Endothelial cell of umbilical vein (primary cell): ENCODE results near the gene LGALS3BP. TPM values are rescaled to one million over a fixed set of nuclear protein-coding genes. Genes with fewer than 3 reads are reported as not detected.
A peak's percentile ranks its signal among the peaks of the same experiment; 100 is the strongest.

Source experiments
- BruUV-seq: library from RNA; stranded (reverse); fragments of 400-500 nt; replicated peaks from 2 replicates; lab custom pipeline; 2021; lab: Mats Ljungman, UMichigan
- CTCF ChIA-PET: fragments of 300-600, 350-600 bp; sonication (Branson Sonifier 250); formaldehyde crosslinking; loops from one replicate; lab custom pipeline; 2021; ENCODE audit warnings: antibody characterized with exemption, inconsistent platforms; lab: Charles Lee
- POLR2A ChIA-PET: fragments of 300-600, 350-600 bp; sonication (Branson Sonifier 250); formaldehyde crosslinking; loops from one replicate; lab custom pipeline; 2021; ENCODE audit warnings: antibody characterized with exemption, inconsistent platforms; lab: Charles Lee
- DNase-seq: peaks from one replicate; pipeline ENCODE4 v3.0.0-alpha.2; 2011; ENCODE audit warnings: low read depth, low spot score
- FAIRE-seq: peaks from 2 replicates; lab custom pipeline; 2011; peaks lifted over from hg19 to GRCh38; lab: Jason Lieb, UNC
- H2AFZ ChIP-seq: 2 replicates; pipeline ENCODE4 v1.6.0; 2012; ENCODE audit warnings: low read depth, low read length, control low read depth, inconsistent platforms
- H3K27ac ChIP-seq: 2 replicates; pipeline ENCODE4 v1.5.1; 2011; ENCODE audit warnings: low read depth, mild to moderate bottlenecking, control low read depth, low read length, moderate library complexity; ENCODE audit not compliant: insufficient read depth
- H3K27me3 ChIP-seq, 2 experiments: 2 replicates each; pipeline versions ENCODE4 v1.6.0 to v1.6.1; 2011; ENCODE audit warnings: low read length in 2 of 2, mixed read lengths in 1 of 2; ENCODE audit not compliant: control insufficient read depth in 2 of 2, insufficient read depth in 2 of 2
- H3K36me3 ChIP-seq, 2 experiments: 2 replicates in 1 of 2; 3 replicates in 1 of 2; pipeline ENCODE4 v1.5.1; 2011; ENCODE audit warnings: low read length in 2 of 2, mild to moderate bottlenecking in 1 of 2, moderate library complexity in 1 of 2; ENCODE audit not compliant: control insufficient read depth in 2 of 2, insufficient read depth in 2 of 2; ENCODE audit errors: extremely low read depth in 1 of 2
- H3K4me1 ChIP-seq: 3 replicates; pipeline ENCODE4 v1.5.1; 2011; ENCODE audit warnings: mild to moderate bottlenecking, low read length; ENCODE audit not compliant: control insufficient read depth, insufficient read depth; ENCODE audit errors: extremely low read depth
- H3K4me2 ChIP-seq: 2 replicates; pipeline ENCODE4 v1.6.1; 2011; ENCODE audit warnings: low read length, control low read depth, mixed read lengths; ENCODE audit not compliant: insufficient read depth
- H3K4me3 ChIP-seq, 3 experiments: fragments of 200-600 bp in 1 of 3; sonication (generic), shearing (Covaris generic) in 1 of 3; replicated peaks in 1 of 3; 2 replicates each; pipeline ENCODE4 v1.5.1; 2011 to 2016; ENCODE audit warnings: control low read depth in 3 of 3, low read length in 3 of 3, mild to moderate bottlenecking in 2 of 3, inconsistent platforms in 1 of 3, low read depth in 1 of 3, moderate library complexity in 1 of 3; ENCODE audit not compliant: insufficient read depth in 1 of 3
- H3K79me2 ChIP-seq: 2 replicates; pipeline ENCODE4 v1.6.0; 2012; ENCODE audit warnings: low read length, inconsistent platforms; ENCODE audit not compliant: control insufficient read depth, insufficient read depth
- H3K9ac ChIP-seq: replicated peaks from 2 replicates; pipeline ENCODE3; 2011; ENCODE audit warnings: low read length, control low read depth; ENCODE audit not compliant: insufficient read depth; ENCODE audit errors: extremely low read depth
- H3K9me1 ChIP-seq: replicated peaks from 3 replicates; pipeline ENCODE4 v1.6.0; 2011; ENCODE audit warnings: mild to moderate bottlenecking, low read length; ENCODE audit not compliant: control insufficient read depth, insufficient read depth; ENCODE audit errors: extremely low read depth
- H3K9me3 ChIP-seq: replicated peaks from 2 replicates; pipeline ENCODE4 v1.5.1; 2012; ENCODE audit warnings: low read length, inconsistent platforms; ENCODE audit not compliant: control insufficient read depth, insufficient read depth
- H4K20me1 ChIP-seq: replicated peaks from 2 replicates; pipeline ENCODE3; 2011; ENCODE audit warnings: mild to moderate bottlenecking, low read length; ENCODE audit not compliant: control insufficient read depth, insufficient read depth; ENCODE audit errors: extremely low read depth
- CTCF ChIP-seq, 2 donors: IDR thresholded peaks; 1 replicate in 1 of 2; 2 replicates in 1 of 2; pipeline ENCODE4 v1.5.1; 2011; ENCODE audit warnings: low read length in 2 of 2, mild to moderate bottlenecking in 2 of 2, moderate library complexity in 2 of 2, control low read depth in 1 of 2, inconsistent platforms in 1 of 2, low read depth in 1 of 2; ENCODE audit not compliant: insufficient read depth in 1 of 2; ENCODE audit errors: extremely low read depth in 1 of 2
- EZH2 ChIP-seq: IDR thresholded peaks from 2 replicates; pipeline ENCODE4 v1.6.1; 2012; ENCODE audit warnings: borderline replicate concordance, low read depth, mild to moderate bottlenecking, moderate library complexity, low read length, inconsistent platforms; ENCODE audit not compliant: severe bottlenecking
- FOS ChIP-seq: IDR thresholded peaks from 2 replicates; pipeline ENCODE4 v1.6.1; 2011; ENCODE audit warnings: mild to moderate bottlenecking, low read length, moderate library complexity, borderline replicate concordance; ENCODE audit not compliant: insufficient read depth
- GATA2 ChIP-seq: IDR thresholded peaks from 2 replicates; pipeline ENCODE4 v1.7.0; 2011; ENCODE audit warnings: low read depth, mild to moderate bottlenecking, moderate library complexity, mixed read lengths, low read length; ENCODE audit not compliant: insufficient read length, insufficient read depth
- JUN ChIP-seq: IDR thresholded peaks from 2 replicates; pipeline ENCODE4 v1.6.1; 2011; ENCODE audit warnings: borderline replicate concordance, low read depth; ENCODE audit not compliant: insufficient read length, insufficient read depth
- MYC ChIP-seq: IDR thresholded peaks from one replicate; pipeline ENCODE4 v1.6.1; 2011; ENCODE audit warnings: mild to moderate bottlenecking, low read depth, low read length
- POLR2A ChIP-seq: IDR thresholded peaks from 2 replicates; pipeline ENCODE4 v1.6.1; 2012; ENCODE audit warnings: low read depth, mild to moderate bottlenecking, control low read depth, low read length
- POLR2AphosphoS5 ChIP-seq: IDR thresholded peaks from 2 replicates; pipeline ENCODE4 v1.6.1; 2012; ENCODE audit warnings: low read depth, mild to moderate bottlenecking, control low read depth, low read length, moderate library complexity; ENCODE audit not compliant: insufficient read depth
- dilution Hi-C: fragments of 300-500 bp; cut with MboI; formaldehyde crosslinking; loops from one replicate; pipeline ENCODE4 v1.15.0; 2019; ENCODE audit warnings: low sequenced_read_pairs; ENCODE audit not compliant: extremely low pct_ligation_motif_present
- intact Hi-C: fragments of 100-400 bp; cut with micrococcal nuclease; formaldehyde crosslinking; loops from one replicate; pipeline ENCODE4 v1.10.0; 2022
- polyA plus RNA-seq, 4 experiments: library from polyadenylated mRNA; depleted of rRNA in 3 of 4; stranded (reverse) in 3 of 4; unstranded in 1 of 4; fragments of >200 nt; gene quantifications; 2 replicates each; pipeline versions ENCODE4 v1.2.1 to v1.2.3, GENCODE V29; 2011 to 2012; ENCODE audit warnings: missing spikeins in 1 of 4
- total RNA-seq: library from RNA; stranded (reverse); gene quantifications from 2 replicates; pipeline ENCODE4 v1.2.3, GENCODE V29; 2021
- TF ChIP-seq, protein P1 (sequence below): IDR thresholded peaks from 2 replicates; pipeline ENCODE4 v1.6.1; 2011; ENCODE audit not compliant: insufficient read depth, insufficient read length

The LGALS3BP gene
- total and polyA plus RNA-seq, 2 donors (not counting 3 experiments of a cell fraction or from before 2014, with no cell fraction given) = 0.77 to 1.3 TPM

- peak; percentile 95 for DNase-seq
- dilution Hi-C loops = no loop called here
- no peak for TF ChIP-seq EZH2
- peak; percentile 93 for TF ChIP-seq JUN
- TF ChIP-seq, protein P1, sequence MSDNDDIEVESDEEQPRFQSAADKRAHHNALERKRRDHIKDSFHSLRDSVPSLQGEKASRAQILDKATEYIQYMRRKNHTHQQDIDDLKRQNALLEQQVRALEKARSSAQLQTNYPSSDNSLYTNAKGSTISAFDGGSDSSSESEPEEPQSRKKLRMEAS = peak; percentile 46
- TF ChIP-seq CTCF (IDR thresholded peaks at IDR 0.05; ENCODE audit: extremely low read depth in 1 of 2, insufficient read depth in 1 of 2, low read depth in 1 of 2, low read length in 2 of 2) = no peak
- peak; percentile 92 for TF ChIP-seq POLR2AphosphoS5
- peak; percentile 2 for TF ChIP-seq POLR2A
- peak; percentile 91 for TF ChIP-seq MYC
- peak; percentile 86 for TF ChIP-seq FOS
- TF ChIP-seq GATA2 = no peak
- H4K20me1 ChIP-seq = no peaks in the 10 kb centered on the region
- H3K4me3 ChIP-seq = peak overlapping the region in 1 of 3 experiments; percentile 16
- H3K27ac ChIP-seq = peak overlapping the region; percentile 93
- intact Hi-C loops = loop anchor here (1.0 to 5.0 kb wide), 2 partner anchors 68 to 976 kb away; partner anchors contain the start of gene TNRC6C
- no peaks in the 10 kb centered on the region for H3K9me3 ChIP-seq
- H3K9me1 ChIP-seq = no peaks in the 10 kb centered on the region
- FAIRE-seq = peak; percentile 100
- CTCF ChIA-PET = interaction anchor here (1.0 to 5.4 kb wide), 5 partner anchors 10 to 68 kb away, joined by 3 to 29 read pairs (median 3); no protein-coding TSS in a partner anchor
- H3K4me2 ChIP-seq = peak overlapping the region; percentile 59
- no peaks in the 10 kb centered on the region for H3K79me2 ChIP-seq
- H2AFZ ChIP-seq = no peak overlapping the region
- TSS peak; percentile 57 for BruUV-seq
- H3K27me3 ChIP-seq = no peaks in the 10 kb centered on the region
- H3K9ac ChIP-seq = peak overlapping the region; percentile 78
- H3K36me3 ChIP-seq = no peaks in the 10 kb centered on the region
- POLR2A ChIA-PET = interaction anchor here (1.0 to 1.5 kb wide), 3 partner anchors 10 to 71 kb away, joined by 4 read pairs; no protein-coding TSS in a partner anchor
- peaks cover 30% of the 10 kb centered on the region for H3K4me1 ChIP-seq
Observed at GRCh38 chr17:78933025-78933958, 46.4 kb downstream of the LGALS3BP start.
